Activated CD8-positive, alpha-beta T cell treated with anti-CD3 and anti-CD28 coated beads, Interleukin-2, amount 10 ng/mL, durations not matched to agents 7 days and 5 days (primary cell): ENCODE results near the gene TBX19. TPM values are rescaled to one million over a fixed set of nuclear protein-coding genes. Genes with fewer than 3 reads are reported as not detected.

Experiments
- ATAC-seq: fragments of 150-1000 bp; cut with Tn5 transposase; one replicate; pipeline ENCODE4 v1.10.0; 2021; ENCODE audit warnings: moderate library complexity
- CTCF ChIA-PET: fragments of 350-600 bp; sonication (Branson Sonifier 250); formaldehyde crosslinking; loops from one replicate; lab custom pipeline; 2021; ENCODE audit warnings: antibody characterized with exemption; lab: Charles Lee
- POLR2A ChIA-PET: fragments of 350-600 bp; sonication (Branson Sonifier 250); formaldehyde crosslinking; loops from one replicate; lab custom pipeline; 2021; ENCODE audit warnings: antibody characterized with exemption; lab: Charles Lee
- DNase-seq: peaks from one replicate; pipeline ENCODE4 v3.0.0-alpha.2; 2020
- H3K27ac Mint-ChIP-seq: one replicate; pipeline ENCODE4 v1.8.0; 2021; ENCODE audit warnings: mild to moderate bottlenecking, mixed read lengths
- H3K27me3 Mint-ChIP-seq: one replicate; pipeline ENCODE4 v1.8.0; 2021; ENCODE audit warnings: low read depth, mixed read lengths
- H3K36me3 Mint-ChIP-seq: one replicate; pipeline ENCODE4 v1.8.0; 2021; ENCODE audit warnings: low read depth, mixed read lengths
- H3K4me1 Mint-ChIP-seq: one replicate; pipeline ENCODE4 v1.8.0; 2021; ENCODE audit warnings: low read depth, mixed read lengths
- H3K4me3 Mint-ChIP-seq: one replicate; pipeline ENCODE4 v1.8.0; 2021; ENCODE audit warnings: mild to moderate bottlenecking, mixed read lengths
- H3K9me3 Mint-ChIP-seq: one replicate; pipeline ENCODE4 v1.8.0; 2022; ENCODE audit warnings: mixed read lengths; ENCODE audit not compliant: insufficient read depth
- total RNA-seq, 2 experiments: library from RNA; stranded (reverse); gene quantifications; one replicate each; pipeline ENCODE4 v1.2.3, GENCODE V29; 2021

Gene TBX19
- total RNA-seq, 2 experiments from 2014 or later = 1.4 to 2.1 TPM

DNA sequence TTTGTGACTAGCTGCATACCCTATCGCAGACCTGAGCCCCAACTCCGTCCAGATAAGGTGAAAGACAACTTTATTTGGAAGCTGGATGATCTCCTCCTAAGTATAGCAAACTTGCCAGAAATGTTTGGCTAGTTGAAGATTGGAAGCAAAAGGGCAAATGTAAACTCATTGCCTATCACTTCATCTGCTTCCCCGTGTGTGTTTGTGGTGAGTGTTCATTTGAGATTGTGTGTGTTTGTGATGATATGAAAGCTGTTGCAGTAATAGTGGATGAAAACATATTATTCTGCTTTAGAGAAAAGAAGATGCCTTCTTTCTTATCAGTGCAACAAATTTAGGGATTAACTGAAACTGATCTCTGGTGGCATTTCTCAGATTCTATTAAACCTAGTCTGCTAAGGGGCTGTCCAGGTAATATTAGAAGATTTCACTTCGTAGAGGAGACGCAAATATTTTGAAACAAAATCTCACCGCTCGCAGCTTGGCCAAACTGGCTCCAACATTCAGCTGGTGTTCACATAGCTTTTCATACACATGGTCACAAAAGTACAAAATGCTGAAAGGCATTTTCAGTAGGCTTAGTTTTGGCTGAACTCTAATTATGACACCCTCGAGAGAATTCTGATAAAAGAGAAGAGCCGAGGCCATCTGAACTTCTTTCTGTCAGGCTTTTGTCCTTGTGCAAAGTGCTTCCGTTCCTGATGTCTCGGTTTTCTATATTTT is 1.1 kb downstream of the TBX19 start:
- ATAC-seq (no peak), DNase-seq (no peak)
- ChIA-PET CTCF (interaction anchor here (1.1 to 1.9 kb wide), 3 partner anchors 14 to 47 kb away, joined by 3 to 8 read pairs (median 3); no protein-coding TSS in a partner anchor), POLR2A (no interaction called here)
- Mint-ChIP-seq H3K27me3 (no peaks in the 10 kb centered on the region), H3K36me3 (no peaks in the 10 kb centered on the region), H3K9me3 (no peaks in the 10 kb centered on the region), H3K4me3 (no peak overlapping the region), H3K4me1 (peaks cover 19% of the 10 kb centered on the region), H3K27ac (no peak overlapping the region)

DNA sequence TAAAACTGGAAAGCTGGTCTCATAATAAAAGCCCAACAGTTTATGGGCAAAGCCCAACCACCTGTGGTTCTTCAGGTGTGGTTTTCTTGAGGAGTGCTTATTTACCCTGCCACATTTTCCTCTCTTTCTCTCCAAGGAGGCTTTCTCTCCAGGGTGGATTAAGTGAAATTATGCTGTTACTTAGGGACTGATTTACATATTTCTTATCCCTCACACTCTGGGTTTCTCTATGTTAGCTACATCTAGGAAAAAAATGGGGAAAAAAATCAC is 4.8 kb downstream of the TBX19 start:
- ChIA-PET POLR2A (no interaction called here), CTCF (interaction anchor here (1.0 to 3.7 kb wide), 3 partner anchors 50 to 202 kb away, joined by 3 to 10 read pairs (median 3); no protein-coding TSS in a partner anchor)
- peaks cover 28% of the 10 kb centered on the region for H3K4me1 Mint-ChIP-seq
- ATAC-seq (no peak), DNase-seq (no peak)
- no peaks in the 10 kb centered on the region for H3K36me3 Mint-ChIP-seq
- H3K27ac Mint-ChIP-seq = no peak overlapping the region
- H3K9me3 Mint-ChIP-seq = no peaks in the 10 kb centered on the region
- H3K27me3 Mint-ChIP-seq = no peaks in the 10 kb centered on the region
- no peak overlapping the region for H3K4me3 Mint-ChIP-seq

DNA sequence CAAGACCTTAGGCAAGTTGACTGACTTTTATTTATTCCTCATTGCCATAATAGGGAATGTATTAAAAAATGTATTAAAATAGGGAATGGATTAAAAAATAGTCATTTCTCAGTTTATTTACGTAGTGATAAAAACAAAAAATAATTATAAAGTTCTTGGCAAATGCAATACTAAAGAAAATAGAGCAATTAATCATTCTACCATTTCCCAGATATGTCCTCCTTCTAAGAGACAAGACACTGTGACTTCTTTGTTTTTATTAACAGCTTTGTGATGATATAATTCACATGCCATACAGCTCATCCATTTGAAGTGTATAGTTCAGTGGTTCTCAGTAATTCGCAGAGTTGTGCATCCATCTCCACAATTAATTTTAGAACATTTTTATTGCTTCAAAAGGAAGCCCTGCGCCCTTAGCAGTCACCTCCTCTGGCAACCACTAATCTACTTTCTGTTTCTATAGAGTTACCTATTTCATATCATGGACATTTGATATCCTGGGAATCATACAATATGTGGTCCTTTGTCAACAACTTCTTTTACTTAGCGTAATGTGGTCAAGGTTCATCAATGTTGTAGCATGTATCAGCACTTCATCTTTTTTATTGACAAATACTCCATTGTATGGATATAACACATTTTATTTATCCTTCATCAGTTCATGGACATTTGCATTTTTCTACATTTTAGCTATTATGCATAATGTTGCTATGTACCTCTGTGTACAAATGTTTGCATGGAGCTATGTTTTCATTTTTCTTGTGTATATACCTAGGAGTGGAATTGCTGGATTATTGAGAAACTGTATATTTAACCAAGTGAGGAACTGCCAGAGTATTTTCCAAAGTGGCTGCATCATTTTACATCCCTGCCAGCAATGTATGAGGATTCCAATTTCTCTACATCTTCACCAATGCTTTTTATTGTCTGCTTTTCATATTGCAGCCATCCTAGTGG is 5.6 kb downstream of the TBX19 start:
- H3K27me3 Mint-ChIP-seq = no peaks in the 10 kb centered on the region
- no peak overlapping the region for H3K4me3 Mint-ChIP-seq
- ATAC-seq (no peak), DNase-seq (no peak)
- POLR2A ChIA-PET = interaction anchor here (0.6 kb wide), 1 partner anchor 354 kb away, joined by 4 read pairs; no protein-coding TSS in a partner anchor
- CTCF ChIA-PET = interaction anchor here (1.0 to 3.7 kb wide), 8 partner anchors 10 to 202 kb away, joined by 3 to 10 read pairs (median 4); no protein-coding TSS in a partner anchor
- peaks cover 28% of the 10 kb centered on the region for H3K4me1 Mint-ChIP-seq
- no peaks in the 10 kb centered on the region for H3K36me3 Mint-ChIP-seq
- no peaks in the 10 kb centered on the region for H3K9me3 Mint-ChIP-seq
- H3K27ac Mint-ChIP-seq = no peak overlapping the region

DNA sequence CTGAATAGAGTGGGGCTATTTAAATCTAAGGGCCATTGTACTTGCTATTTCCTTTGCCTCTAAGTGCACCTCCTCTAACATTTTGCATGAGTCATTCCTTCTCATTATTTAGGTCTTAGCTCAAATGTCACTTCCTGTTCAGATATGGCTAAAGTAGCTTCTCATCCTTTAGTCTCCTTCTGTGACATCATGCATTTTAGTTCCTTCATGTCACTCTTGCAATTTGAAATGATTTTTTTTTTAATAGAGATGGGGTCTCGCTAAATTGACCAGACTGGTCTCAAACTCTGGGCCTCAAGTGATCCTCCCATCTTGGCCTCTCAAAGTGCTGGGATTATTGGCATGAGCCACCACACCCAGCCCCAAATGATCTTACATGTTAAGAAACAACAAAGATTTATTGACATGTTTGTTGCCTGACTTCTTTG is 6.6 kb downstream of the TBX19 start:
- Mint-ChIP-seq H3K36me3 (no peaks in the 10 kb centered on the region), H3K27ac (peak overlapping the region; percentile 6), H3K4me1 (peaks cover 28% of the 10 kb centered on the region), H3K9me3 (no peaks in the 10 kb centered on the region), H3K27me3 (no peaks in the 10 kb centered on the region), H3K4me3 (no peak overlapping the region)
- ATAC-seq (peak; percentile 76), DNase-seq (no peak)
- ChIA-PET POLR2A (interaction anchor here (0.6 kb wide), 1 partner anchor 355 kb away, joined by 4 read pairs; no protein-coding TSS in a partner anchor), CTCF (interaction anchor here (1.0 to 3.7 kb wide), 7 partner anchors 9 to 61 kb away, joined by 3 to 10 read pairs (median 5); no protein-coding TSS in a partner anchor)

DNA sequence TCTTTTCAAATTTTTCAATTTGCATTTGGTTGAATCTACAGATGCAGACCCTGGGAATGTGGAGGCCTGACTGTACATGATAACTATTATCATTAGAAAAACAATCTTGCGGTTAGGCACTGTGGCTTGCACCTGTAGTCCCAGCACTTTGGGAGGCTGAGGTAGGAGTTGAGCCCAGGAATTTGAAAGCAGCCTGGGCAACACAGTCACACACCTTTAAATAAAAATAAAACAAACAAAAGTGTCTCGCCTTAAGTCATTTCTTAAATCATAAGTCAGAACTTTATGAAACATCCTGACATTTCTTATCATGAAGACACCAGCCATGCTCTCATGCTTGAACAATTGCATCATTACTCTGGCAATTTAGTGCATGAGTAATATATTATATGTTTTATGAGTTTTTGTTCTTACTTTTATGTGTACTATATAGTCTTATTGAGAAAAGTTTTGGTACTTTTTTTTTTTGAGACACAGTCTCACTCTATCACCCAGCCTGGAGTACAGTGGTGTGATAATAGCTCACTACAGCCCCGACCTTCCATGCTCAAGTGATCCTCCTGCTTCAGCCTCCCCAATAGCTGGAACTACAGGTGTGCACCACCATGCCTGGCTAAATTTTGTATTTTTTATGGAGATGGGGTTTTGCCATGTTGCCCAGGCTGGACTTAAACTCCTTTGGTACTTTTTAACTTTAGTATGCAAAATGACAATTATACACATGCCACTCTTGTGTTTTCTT is 7.8 kb downstream of the TBX19 start:
- DNase-seq (no peak), ATAC-seq (no peak)
- Mint-ChIP-seq H3K36me3 (no peaks in the 10 kb centered on the region), H3K27ac (no peak overlapping the region), H3K4me1 (peaks cover 28% of the 10 kb centered on the region), H3K4me3 (no peak overlapping the region), H3K9me3 (no peaks in the 10 kb centered on the region), H3K27me3 (no peaks in the 10 kb centered on the region)
- ChIA-PET POLR2A (no interaction called here), CTCF (interaction anchor here (3.7 kb wide), 1 partner anchor 53 kb away, joined by 10 read pairs; no protein-coding TSS in a partner anchor)

DNA sequence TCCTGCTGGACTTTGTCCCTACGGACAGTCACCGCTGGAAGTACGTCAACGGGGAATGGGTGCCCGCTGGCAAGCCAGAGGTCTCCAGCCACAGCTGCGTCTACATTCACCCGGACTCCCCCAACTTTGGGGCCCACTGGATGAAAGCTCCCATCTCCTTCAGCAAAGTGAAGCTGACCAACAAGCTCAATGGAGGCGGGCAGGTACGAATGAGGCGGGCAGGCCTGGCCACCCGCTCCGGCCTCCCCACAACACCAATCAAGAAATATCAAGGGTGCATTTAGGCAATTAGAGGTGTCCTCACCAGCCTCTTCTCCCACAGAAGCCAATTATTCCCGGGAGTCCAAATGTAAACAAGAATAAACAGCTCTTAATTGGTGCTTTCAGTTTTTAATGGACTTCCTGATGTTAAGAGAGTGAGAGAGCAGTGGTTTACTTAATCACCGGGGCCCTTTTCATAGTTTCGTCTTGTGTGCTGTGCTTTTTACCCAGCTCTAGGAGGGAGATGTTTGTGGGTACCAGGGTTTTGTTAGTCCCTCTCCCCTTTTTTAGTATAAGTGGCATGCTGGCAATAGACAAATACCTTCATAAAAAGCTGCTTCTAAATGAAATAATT is 10.7 kb downstream of the TBX19 start:
- H3K27me3 Mint-ChIP-seq = no peaks in the 10 kb centered on the region
- no peaks in the 10 kb centered on the region for H3K9me3 Mint-ChIP-seq
- H3K27ac Mint-ChIP-seq = no peak overlapping the region
- CTCF ChIA-PET = interaction anchor here (0.9 kb wide), 1 partner anchor 51 kb away, joined by 4 read pairs; no protein-coding TSS in a partner anchor
- no peaks in the 10 kb centered on the region for H3K36me3 Mint-ChIP-seq
- ATAC-seq (no peak), DNase-seq (no peak)
- no peak overlapping the region for H3K4me3 Mint-ChIP-seq
- peaks cover 13% of the 10 kb centered on the region for H3K4me1 Mint-ChIP-seq
- POLR2A ChIA-PET = no interaction called here

DNA sequence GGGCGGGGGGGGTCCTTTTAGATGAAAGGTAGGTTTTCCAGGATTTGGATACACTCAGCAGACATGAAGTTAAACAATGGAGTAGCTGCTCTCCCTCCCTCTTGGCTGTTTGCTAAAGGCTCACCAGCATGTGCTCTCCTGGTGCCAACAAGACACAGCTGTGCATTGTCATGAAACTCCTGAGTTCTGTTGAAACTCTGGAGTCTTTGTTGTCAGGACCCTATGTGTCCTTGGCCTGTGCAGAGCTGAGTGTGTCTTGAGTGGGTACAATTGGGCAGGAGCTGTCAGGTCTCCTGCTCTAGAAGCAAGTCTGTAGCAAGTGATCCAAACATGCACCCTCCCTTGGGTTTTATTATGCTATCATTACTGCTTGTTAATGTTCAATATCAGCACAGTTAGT is 12.7 kb downstream of the TBX19 start:
- H3K27me3 Mint-ChIP-seq = no peaks in the 10 kb centered on the region
- CTCF ChIA-PET = interaction anchor here (0.7 to 1.2 kb wide), 2 partner anchors 49 to 58 kb away, joined by 3 read pairs; no protein-coding TSS in a partner anchor
- no peaks in the 10 kb centered on the region for H3K4me1 Mint-ChIP-seq
- no peaks in the 10 kb centered on the region for H3K9me3 Mint-ChIP-seq
- DNase-seq = no peak
- H3K36me3 Mint-ChIP-seq = no peaks in the 10 kb centered on the region
- H3K4me3 Mint-ChIP-seq = no peak overlapping the region
- no peak overlapping the region for H3K27ac Mint-ChIP-seq
- POLR2A ChIA-PET = no interaction called here
- no peak for ATAC-seq

DNA sequence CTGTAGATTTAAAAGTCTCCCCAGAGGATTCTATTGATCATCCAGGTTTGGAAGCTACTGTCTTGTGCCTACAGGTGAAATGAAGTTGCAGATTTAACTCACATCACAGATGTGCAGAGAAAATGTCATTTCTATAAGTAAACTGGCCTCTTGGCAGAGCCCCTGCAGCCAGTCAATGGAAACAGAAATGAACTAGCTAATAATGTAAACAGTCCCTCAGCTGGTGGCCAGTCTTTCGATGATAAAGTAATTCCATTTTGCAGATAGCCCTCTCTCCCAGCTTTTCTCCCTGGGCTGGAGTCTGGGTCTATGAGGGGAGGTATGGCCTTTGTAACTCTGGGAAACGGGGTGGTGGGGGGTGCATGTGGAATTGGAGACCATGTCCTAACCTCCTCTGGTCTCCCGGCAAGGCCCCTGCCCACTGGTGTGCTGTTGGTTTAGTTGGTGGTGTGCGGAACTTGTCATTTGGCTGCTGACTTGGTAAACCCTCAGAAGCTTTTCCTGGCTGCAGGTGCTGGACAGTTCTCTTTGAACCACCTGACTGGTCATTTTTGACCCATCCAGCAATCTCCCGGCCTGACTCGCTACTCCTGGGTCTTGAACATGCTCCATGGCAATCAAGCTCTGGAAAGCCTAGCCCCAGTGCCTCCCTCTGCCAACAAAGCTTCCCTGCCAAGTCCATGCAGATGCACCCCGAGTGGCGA is 14.9 kb downstream of the TBX19 start:
- POLR2A ChIA-PET = interaction anchor here (0.6 kb wide), 1 partner anchor 180 kb away, joined by 4 read pairs; no protein-coding TSS in a partner anchor
- no peaks in the 10 kb centered on the region for H3K36me3 Mint-ChIP-seq
- no peak for DNase-seq
- ATAC-seq = no peak
- H3K27me3 Mint-ChIP-seq = no peaks in the 10 kb centered on the region
- H3K27ac Mint-ChIP-seq = no peak overlapping the region
- CTCF ChIA-PET = interaction anchor here (0.6 to 1.5 kb wide), 3 partner anchors 9 to 355 kb away, joined by 3 to 5 read pairs (median 4); no protein-coding TSS in a partner anchor
- no peak overlapping the region for H3K4me3 Mint-ChIP-seq
- no peaks in the 10 kb centered on the region for H3K4me1 Mint-ChIP-seq
- no peaks in the 10 kb centered on the region for H3K9me3 Mint-ChIP-seq

DNA sequence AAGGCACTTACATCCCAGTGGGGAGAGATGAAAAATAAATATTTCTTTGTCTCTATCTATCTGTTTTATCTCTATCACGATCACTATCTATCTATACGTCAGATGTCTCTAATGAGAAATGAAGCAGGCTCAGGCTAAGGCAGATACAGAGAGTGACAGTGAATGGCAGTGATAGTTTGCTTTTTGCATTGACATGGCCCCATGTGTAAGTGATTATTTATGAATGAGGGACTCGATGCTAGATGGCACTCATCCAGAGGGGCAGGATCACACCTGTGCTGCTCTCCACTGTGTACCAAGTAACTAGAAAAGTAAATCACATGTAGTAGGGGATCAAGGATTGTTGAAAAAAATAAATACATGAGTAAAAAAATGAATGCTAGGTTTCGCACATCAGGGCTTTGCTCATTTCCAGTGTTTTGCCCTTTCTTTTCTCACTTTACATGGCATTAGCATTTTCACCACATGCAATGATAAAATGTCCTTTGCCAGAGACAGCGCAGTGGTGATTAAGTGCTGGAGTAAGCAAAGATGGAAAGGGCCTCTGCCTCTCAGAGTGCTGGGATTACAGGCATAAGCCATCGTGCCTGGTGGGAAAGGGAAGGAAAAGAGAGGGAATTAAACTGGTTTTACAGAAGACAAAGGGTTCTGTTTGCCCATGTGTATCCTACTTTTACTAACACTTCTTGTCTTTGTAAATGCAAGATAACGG is 16.5 kb downstream of the TBX19 start:
- Mint-ChIP-seq H3K4me1 (no peaks in the 10 kb centered on the region), H3K36me3 (no peaks in the 10 kb centered on the region), H3K9me3 (no peaks in the 10 kb centered on the region), H3K27me3 (no peaks in the 10 kb centered on the region), H3K4me3 (no peak overlapping the region), H3K27ac (no peak overlapping the region)
- DNase-seq = no peak
- POLR2A ChIA-PET = no interaction called here
- CTCF ChIA-PET = interaction anchor here (1.5 kb wide), 1 partner anchor 11 kb away, joined by 5 read pairs; no protein-coding TSS in a partner anchor
- no peak for ATAC-seq

DNA sequence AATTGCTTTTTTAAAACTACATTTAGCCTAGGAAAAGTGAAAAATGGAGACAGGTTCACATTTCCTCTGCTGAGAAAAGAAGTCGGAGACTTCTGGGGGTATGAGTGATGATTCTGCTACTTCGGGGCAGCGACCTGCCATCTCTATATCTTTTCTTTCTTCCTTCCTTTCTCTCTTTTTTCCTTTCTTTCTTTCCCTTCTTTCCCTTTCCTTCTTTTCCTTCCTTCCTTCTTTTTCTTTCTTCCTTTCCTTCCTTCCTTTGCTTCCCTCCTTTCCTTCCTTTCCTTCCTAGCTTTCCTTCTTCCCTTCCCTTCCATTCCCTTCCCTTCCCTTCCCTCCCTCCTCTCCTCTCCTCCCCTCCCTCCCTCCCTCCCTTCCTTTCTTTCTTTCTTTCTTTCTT is 17.8 kb downstream of the TBX19 start:
- no peak overlapping the region for H3K27ac Mint-ChIP-seq
- DNase-seq (no peak), ATAC-seq (no peak)
- no peaks in the 10 kb centered on the region for H3K4me1 Mint-ChIP-seq
- ChIA-PET POLR2A (no interaction called here), CTCF (no interaction called here)
- H3K27me3 Mint-ChIP-seq = no peaks in the 10 kb centered on the region
- no peaks in the 10 kb centered on the region for H3K9me3 Mint-ChIP-seq
- H3K36me3 Mint-ChIP-seq = no peaks in the 10 kb centered on the region
- H3K4me3 Mint-ChIP-seq = no peak overlapping the region
